HepG2 (cell line): Measurements from ENCODE around the gene TRAPPC3. TPM values are rescaled to one million over a fixed set of nuclear protein-coding genes. Genes with fewer than 3 reads are reported as not detected.
A peak's percentile ranks its signal among the peaks of the same experiment; 100 is the strongest.

Experiments
- CENPBD1 ChIP-seq: sonication (generic); formaldehyde crosslinking; IDR thresholded peaks from 2 replicates; pipeline ENCODE4 v1.8.0; 2022; ENCODE audit warnings: missing genetic modification reagents, low read depth, mild to moderate bottlenecking, borderline replicate concordance
- EHMT2 ChIP-seq: fragments of 200-600 bp; sonication (generic); IDR thresholded peaks from 2 replicates; pipeline ENCODE4 v1.7.0; 2017; ENCODE audit warnings: antibody characterized with exemption, low read depth, low read length, borderline replicate concordance
- HIVEP1 ChIP-seq: sonication (generic); formaldehyde crosslinking; IDR thresholded peaks from 2 replicates; pipeline ENCODE4 v1.4.0; 2020; ENCODE audit warnings: mild to moderate bottlenecking, missing genetic modification reagents
- KDM2A ChIP-seq: sonication (generic); formaldehyde crosslinking; IDR thresholded peaks from 2 replicates; pipeline ENCODE4 v1.4.0; 2020; ENCODE audit warnings: low read depth, missing genetic modification reagents, borderline replicate concordance
- MTA1 ChIP-seq: sonication (generic); formaldehyde crosslinking; IDR thresholded peaks from 2 replicates; pipeline ENCODE4 v1.4.0; 2020; ENCODE audit warnings: missing genetic modification reagents, mild to moderate bottlenecking, borderline replicate concordance
- NR3C1 ChIP-seq: sonication (generic); formaldehyde crosslinking; IDR thresholded peaks from 2 replicates; pipeline ENCODE4 v1.4.0; 2020; ENCODE audit warnings: missing genetic modification reagents
- PPARG ChIP-seq: conservative IDR thresholded peaks from 2 replicates; pipeline ENCODE4 v1.6.1; 2016; ENCODE audit warnings: missing biosample characterization, missing genetic modification reagents
- PRDM4 ChIP-seq: sonication (generic); formaldehyde crosslinking; IDR thresholded peaks from 2 replicates; pipeline ENCODE4 v1.9.0; 2021; ENCODE audit warnings: missing genetic modification reagents, borderline replicate concordance
- SKI ChIP-seq: fragments of 450-650 bp; IDR thresholded peaks from one replicate; pipeline ENCODE4 v1.6.1; 2018; ENCODE audit warnings: mild to moderate bottlenecking; ENCODE audit not compliant: partially characterized antibody
- SMAD1 ChIP-seq: sonication (generic); formaldehyde crosslinking; IDR thresholded peaks from 2 replicates; pipeline ENCODE4 v1.4.0; 2020; ENCODE audit warnings: missing genetic modification reagents, low read depth, mild to moderate bottlenecking, borderline replicate concordance
- SMARCC2 ChIP-seq: fragments of 450-650 bp; IDR thresholded peaks from 2 replicates; pipeline ENCODE4 v1.6.1; 2017; ENCODE audit warnings: antibody characterized with exemption, mild to moderate bottlenecking
- SYNCRIP ChIP-seq: fragments of 200-400 bp; formaldehyde crosslinking; IDR thresholded peaks from 2 replicates; pipeline ENCODE4 v1.6.1; 2018; ENCODE audit warnings: mild to moderate bottlenecking, low read depth, low read length; ENCODE audit not compliant: insufficient read depth
- TP53 ChIP-seq: sonication (generic); formaldehyde crosslinking; conservative IDR thresholded peaks from 2 replicates; pipeline ENCODE4 v1.4.0; 2020; ENCODE audit warnings: missing genetic modification reagents
- USF2 ChIP-seq, 2 experiments: sonication (generic) in 1 of 2; formaldehyde crosslinking in 1 of 2; IDR thresholded peaks; 2 replicates each; pipeline versions ENCODE4 v1.5.1 to v1.6.1; 2011 to 2020; ENCODE audit warnings: borderline replicate concordance in 1 of 2, low read depth in 1 of 2, low read length in 1 of 2, mild to moderate bottlenecking in 1 of 2, missing genetic modification reagents in 1 of 2, moderate library complexity in 1 of 2
- ZNF124 ChIP-seq: sonication (generic); formaldehyde crosslinking; IDR thresholded peaks from 2 replicates; pipeline ENCODE4 v1.4.0; 2020; ENCODE audit warnings: missing genetic modification reagents
- ZNF253 ChIP-seq: sonication (generic); formaldehyde crosslinking; IDR thresholded peaks from 2 replicates; pipeline ENCODE4 v1.8.0; 2022; ENCODE audit warnings: mild to moderate bottlenecking, missing genetic modification reagents, borderline replicate concordance
- ZNF263 ChIP-seq: sonication (generic); formaldehyde crosslinking; IDR thresholded peaks from 2 replicates; pipeline ENCODE4 v1.4.0; 2020; ENCODE audit warnings: missing genetic modification reagents
- ZNF510 ChIP-seq: sonication (generic); formaldehyde crosslinking; IDR thresholded peaks from 2 replicates; pipeline ENCODE4 v1.4.0; 2020; ENCODE audit warnings: low read depth, mild to moderate bottlenecking, missing genetic modification reagents
- ZNF597 ChIP-seq: sonication (generic); formaldehyde crosslinking; IDR thresholded peaks from 2 replicates; pipeline ENCODE4 v1.5.0; 2020; ENCODE audit warnings: missing genetic modification reagents
- ZNF768 ChIP-seq: sonication (generic); formaldehyde crosslinking; IDR thresholded peaks from 2 replicates; pipeline ENCODE4 v1.4.0; 2020; ENCODE audit warnings: missing genetic modification reagents
- ZNF891 ChIP-seq: sonication (generic); formaldehyde crosslinking; IDR thresholded peaks from 2 replicates; pipeline ENCODE4 v1.5.0; 2020; ENCODE audit warnings: mild to moderate bottlenecking, missing genetic modification reagents
- polyA plus RNA-seq, 8 experiments: library from polyadenylated mRNA; depleted of rRNA in 3 of 8; stranded (reverse) in 7 of 8; unstranded in 1 of 8; fragments of >200 nt; fragmentation: Illumina TruSeq in 4 of 8; extraction: Trizol in 4 of 8; gene quantifications; 2 replicates each; pipeline versions ENCODE4 v1.2.1 to v1.2.3, GENCODE V29; 2011 to 2016; ENCODE audit warnings: low read depth in 4 of 8, missing spikeins in 1 of 8, mixed read lengths in 1 of 8; ENCODE audit not compliant: insufficient read depth in 1 of 8
- total RNA-seq, 5 experiments: library from RNA; depleted of rRNA; stranded (reverse); fragments of >200 nt; fragmentation: Illumina TruSeq; extraction: Trizol; gene quantifications; 2 replicates each; pipeline ENCODE4 v1.2.3, GENCODE V29; 2016; ENCODE audit warnings: low read depth in 1 of 5

Gene TRAPPC3
- total and polyA plus RNA-seq, 2 of the 13 experiments (the other 11 are each of a cell fraction or from before 2014, with no cell fraction given), result 53.7 to 62.4 TPM

- TF ChIP-seq ZNF253 (CRISPR knock-in tag) (no peak), NR3C1 (CRISPR knock-in tag) (no peak), MTA1 (CRISPR knock-in tag) (peak; percentile 76; the same call in 1 of the 2 replicates), HIVEP1 (CRISPR knock-in tag) (peak; percentile 71; the same call in 1 of the 2 replicates), SKI (no peak), ZNF510 (CRISPR knock-in tag) (no peak), CENPBD1 (CRISPR knock-in tag) (no peak), SMARCC2 (no peak), ZNF768 (no peak), PPARG (no peak), ZNF891 (CRISPR knock-in tag) (no peak), PRDM4 (CRISPR knock-in tag) (no peak), KDM2A (peak; percentile 79), ZNF263 (peak; percentile 57; the same call in 1 of the 2 replicates), SMAD1 (CRISPR knock-in tag) (no peak), EHMT2 (no peak), SYNCRIP (no peak), ZNF124 (CRISPR knock-in tag) (0 out of 2 replicates have a peak, but pooled peaks have one; percentile 46), ZNF597 (CRISPR knock-in tag) (no peak), USF2 (IDR thresholded peaks at IDR 0.05; ENCODE audit: low read depth, low read length) (no peak; the same call in 1 of the 2 replicates), USF2 (CRISPR knock-in tag; IDR thresholded peaks at IDR 0.05; ENCODE audit: borderline replicate concordance) (no peak), TP53 (CRISPR knock-in tag) (no peak)
Measured at GRCh38 chr1:36187800-36188593, 38.7 kb upstream of the TRAPPC3 start (continued).
